Psoas muscle (tissue), 8 donors: ENCODE measurements around the gene FAIM2. TPM values are rescaled to one million over a fixed set of nuclear protein-coding genes. Genes with fewer than 3 reads are reported as not detected.

Experiments used
- ATAC-seq, 4 donors: fragments of 200-7000 bp; cut with Tn5 transposase; one replicate each; pipeline ENCODE4 v1.9.1; 2020; ENCODE audit warnings: moderate library complexity in 3 of 4, mild to moderate bottlenecking in 2 of 4
- DNase-seq, 2 donors: peaks; one replicate each; pipeline ENCODE4 v3.0.0-alpha.2; 2020
- H3K27ac ChIP-seq: fragments of 200-600 bp; one replicate; pipeline ENCODE4 v1.8.0; 2022
- H3K27me3 ChIP-seq, 3 donors: fragments of 200-600 bp in 1 of 3; one replicate each; pipeline versions ENCODE4 v1.6.1 to v1.8.0; 2013 to 2022; ENCODE audit warnings: low read length in 2 of 3, mild to moderate bottlenecking in 2 of 3, moderate library complexity in 1 of 3; ENCODE audit not compliant: insufficient read depth in 3 of 3
- H3K36me3 ChIP-seq, 2 donors: fragments of 200-600 bp in 1 of 2; one replicate each; pipeline versions ENCODE4 v1.6.1 to v1.8.0; 2013 to 2022; ENCODE audit warnings: low read depth in 1 of 2, mild to moderate bottlenecking in 1 of 2, moderate library complexity in 1 of 2; ENCODE audit not compliant: insufficient read depth in 1 of 2
- H3K4me1 ChIP-seq: fragments of 200-600 bp; one replicate; pipeline ENCODE4 v1.8.0; 2022
- H3K4me3 ChIP-seq: fragments of 200-600 bp; one replicate; pipeline ENCODE4 v1.8.0; 2022; ENCODE audit warnings: mild to moderate bottlenecking
- H3K9me3 ChIP-seq: fragments of 200-600 bp; one replicate; pipeline ENCODE4 v1.8.0; 2022
- CTCF ChIP-seq: fragments of 200-600 bp; IDR thresholded peaks from one replicate; pipeline ENCODE4 v1.8.0; 2022; ENCODE audit warnings: antibody characterized with exemption
- WGBS, 3 donors: extraction: QIAGEN DNeasy Blood & Tissue Kit; methylation state at CpG; one replicate each; pipeline versions ENCODE4 v1.1.6 to v1.1.7; 2013; 5-methylcytosine and 5-hydroxymethylcytosine counted together
- intact Hi-C, 2 donors: fragments of 100-400 bp; cut with DNase I; formaldehyde crosslinking; loops; one replicate each; pipeline versions ENCODE4 v1.11.0 to v1.14.2; 2022
- polyA plus RNA-seq, 3 donors: library from polyadenylated mRNA; stranded (reverse); fragments of 200-250 nt; gene quantifications; one replicate each; pipeline ENCODE4 v1.2.3, GENCODE V29; 2013
- total RNA-seq, 4 donors: library from RNA; stranded (reverse); fragmentation: NEBNext Ultra II Directional in 2 of 4; extraction: Animal tissue kit (Norgen Biotek cat#: 25700) in 2 of 4; gene quantifications; one replicate each; pipeline versions ENCODE4 v1.2.1 to v1.2.4, GENCODE V29; 2021 to 2023
- donor health status: healthy with polysubstance abuse.
- donor health status: DM: no; HTN: no; CAD: no; lungs with moderate emphysema.
- donor health status: Bipolar disorder and iron deficiency.
- donor health status: healthy.
- donor health status: DM: yes; HTN: yes; CAD: no.
- donor health status: DM: no; HTN: no; CAD: no.
- donor health status: DM: no; HTN: no; CAD: no.
- donor health status: DM: yes; HTN: yes; CAD: no.

The FAIM2 gene
- total and polyA plus RNA-seq, 7 donors, result 0.22 to 1.1 (median 0.58) TPM; not detected in 2

GRCh38 chr12:49842519-49843352, 61.0 kb downstream of the FAIM2 start, which contains the start of gene BCDIN3D:
TSS of gene BCDIN3D (minus strand) at chr12:49843106. CDS start at chr12:49843087, 19 bp downstream.
- WGBS, 3 donors, result 0 to 1% (median 1%) methylated on average over 49 to 55 of the region's 55 CpGs
- intact Hi-C loops, result no loop called here

GRCh38 chr12:49838973-49839633, 64.6 kb downstream of the FAIM2 start:
- no peaks in the 10 kb centered on the region for H3K9me3 ChIP-seq
- DNase-seq (no peak), ATAC-seq (peak in 2 of 4 donors; percentile 31 to 45)
- no peaks in the 10 kb centered on the region for H3K27me3 ChIP-seq
- WGBS, 3 donors, result 68 to 79% (median 68%) methylated on average over 3 of the region's 3 CpGs
- intact Hi-C loops, result loop anchor here in 1 of 2 donors (2.0 to 10.0 kb wide), 2 partner anchors 62 to 214 kb away; partner anchors contain the start of gene PRPF40B
- peak; percentile 74 for TF ChIP-seq CTCF
- H3K36me3 ChIP-seq, result no peaks in the 10 kb centered on the region
- H3K4me1 ChIP-seq, result peaks cover 17% of the 10 kb centered on the region
- no peak overlapping the region for H3K27ac ChIP-seq
- H3K4me3 ChIP-seq, result no peak overlapping the region

More at GRCh38 chr12:49842519-49843352, 61.0 kb downstream of the FAIM2 start, which contains the start of gene BCDIN3D:
- Histone ChIP-seq H3K27ac (peak within 1 kb of the TSS; percentile 96), H3K27me3 (peaks cover 0 to 7% (median 3%) of the 10 kb centered on the region in 3 donors), H3K36me3 (no peaks in the 10 kb centered on the region), H3K4me1 (peaks cover 17% of the 10 kb centered on the region), H3K4me3 (peak within 1 kb of the TSS; percentile 84), H3K9me3 (no peaks in the 10 kb centered on the region)
- ATAC-seq, result peak; percentile 96 to 99 (median 98)
- peak; percentile 93 to 96 for DNase-seq
- TF ChIP-seq CTCF, result no peak

GRCh38 chr12:49832836-49833421, 70.8 kb downstream of the FAIM2 start:
- no peak for ATAC-seq
- 76 to 82% (median 76%) methylated on average over 5 of the region's 5 CpGs for WGBS, 3 donors
- Histone ChIP-seq H3K9me3 (no peaks in the 10 kb centered on the region), H3K27me3 (no peaks in the 10 kb centered on the region), H3K4me3 (no peak overlapping the region), H3K4me1 (peaks cover 6% of the 10 kb centered on the region), H3K27ac (no peak overlapping the region), H3K36me3 (peaks cover 0 to 4% of the 10 kb centered on the region in 2 donors)
- intact Hi-C loops, result loop anchor here in 1 of 2 donors (10.0 kb wide), 1 partner anchor 208 kb away; the partner anchor contains the start of gene PRPF40B
- no peak for DNase-seq
- TF ChIP-seq CTCF, result no peak

GRCh38 chr12:49831717-49832116, 72.0 kb downstream of the FAIM2 start:
- peaks cover 0 to 4% of the 10 kb centered on the region in 2 donors for H3K36me3 ChIP-seq
- no peak for TF ChIP-seq CTCF
- H3K27ac ChIP-seq, result no peak overlapping the region
- peaks cover 12% of the 10 kb centered on the region for H3K4me1 ChIP-seq
- H3K4me3 ChIP-seq, result no peak overlapping the region
- no peak for DNase-seq
- WGBS, 3 donors, result 94 to 98% (median 95%) methylated on average over 2 of the region's 2 CpGs
- H3K27me3 ChIP-seq, result no peaks in the 10 kb centered on the region
- ATAC-seq, result no peak
- intact Hi-C loops, result loop anchor here in 1 of 2 donors (10.0 kb wide), 1 partner anchor 207 kb away; the partner anchor contains the start of gene PRPF40B
- no peaks in the 10 kb centered on the region for H3K9me3 ChIP-seq
